ENCODE results near the gene BSND.

DNA sequence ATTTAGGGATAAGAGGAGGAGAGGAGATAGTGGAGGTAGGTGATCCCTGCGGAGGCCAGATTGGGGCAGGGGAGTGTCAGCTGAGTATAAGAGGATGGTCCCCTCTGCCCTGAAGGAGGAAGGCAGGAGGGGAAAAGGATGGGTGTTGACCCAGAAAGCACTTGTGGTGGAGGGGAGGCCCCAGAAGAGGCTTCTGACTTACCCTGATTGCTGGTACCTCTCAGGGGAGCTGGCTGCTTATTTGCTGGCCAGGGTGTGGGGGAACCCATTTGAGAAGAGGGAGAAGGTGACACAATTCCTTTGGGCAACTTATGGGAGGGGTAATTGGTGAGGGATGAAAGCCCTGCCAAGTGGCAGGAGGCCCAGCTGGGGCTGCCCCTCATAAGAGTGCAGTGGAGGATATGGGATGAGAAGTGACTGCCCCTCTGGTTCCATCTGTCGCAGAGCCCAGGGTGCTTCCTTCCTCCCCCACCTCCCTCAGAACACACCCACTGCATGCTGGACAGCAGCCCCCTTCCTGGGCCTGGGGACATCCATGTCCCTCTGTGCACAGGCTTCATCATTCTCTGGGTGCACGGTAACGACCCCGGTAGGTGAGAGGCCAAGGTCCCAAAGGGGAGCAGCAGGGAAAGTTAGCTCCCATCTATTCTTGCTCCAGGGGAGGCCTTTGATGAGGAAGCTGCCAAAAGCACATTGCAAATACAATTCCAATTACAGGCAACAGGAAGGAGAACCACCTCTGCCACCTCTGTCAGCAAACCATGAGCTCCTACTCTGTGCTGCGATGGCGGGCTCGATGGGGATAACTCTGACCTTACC lies 39.2 kb downstream of the BSND start:
- TF ChIP-seq, protein P1, sequence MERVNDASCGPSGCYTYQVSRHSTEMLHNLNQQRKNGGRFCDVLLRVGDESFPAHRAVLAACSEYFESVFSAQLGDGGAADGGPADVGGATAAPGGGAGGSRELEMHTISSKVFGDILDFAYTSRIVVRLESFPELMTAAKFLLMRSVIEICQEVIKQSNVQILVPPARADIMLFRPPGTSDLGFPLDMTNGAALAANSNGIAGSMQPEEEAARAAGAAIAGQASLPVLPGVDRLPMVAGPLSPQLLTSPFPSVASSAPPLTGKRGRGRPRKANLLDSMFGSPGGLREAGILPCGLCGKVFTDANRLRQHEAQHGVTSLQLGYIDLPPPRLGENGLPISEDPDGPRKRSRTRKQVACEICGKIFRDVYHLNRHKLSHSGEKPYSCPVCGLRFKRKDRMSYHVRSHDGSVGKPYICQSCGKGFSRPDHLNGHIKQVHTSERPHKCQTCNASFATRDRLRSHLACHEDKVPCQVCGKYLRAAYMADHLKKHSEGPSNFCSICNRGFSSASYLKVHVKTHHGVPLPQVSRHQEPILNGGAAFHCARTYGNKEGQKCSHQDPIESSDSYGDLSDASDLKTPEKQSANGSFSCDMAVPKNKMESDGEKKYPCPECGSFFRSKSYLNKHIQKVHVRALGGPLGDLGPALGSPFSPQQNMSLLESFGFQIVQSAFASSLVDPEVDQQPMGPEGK (CRISPR knock-in tag; IDR thresholded peaks at IDR 0.05; ENCODE audit: borderline replicate concordance), result no peak
- TF ChIP-seq TCF4 (CRISPR knock-in tag; IDR thresholded peaks at IDR 0.05; ENCODE audit: borderline replicate concordance), result no peak
